ENCODE measurements around the gene MYO3B.

DNA sequence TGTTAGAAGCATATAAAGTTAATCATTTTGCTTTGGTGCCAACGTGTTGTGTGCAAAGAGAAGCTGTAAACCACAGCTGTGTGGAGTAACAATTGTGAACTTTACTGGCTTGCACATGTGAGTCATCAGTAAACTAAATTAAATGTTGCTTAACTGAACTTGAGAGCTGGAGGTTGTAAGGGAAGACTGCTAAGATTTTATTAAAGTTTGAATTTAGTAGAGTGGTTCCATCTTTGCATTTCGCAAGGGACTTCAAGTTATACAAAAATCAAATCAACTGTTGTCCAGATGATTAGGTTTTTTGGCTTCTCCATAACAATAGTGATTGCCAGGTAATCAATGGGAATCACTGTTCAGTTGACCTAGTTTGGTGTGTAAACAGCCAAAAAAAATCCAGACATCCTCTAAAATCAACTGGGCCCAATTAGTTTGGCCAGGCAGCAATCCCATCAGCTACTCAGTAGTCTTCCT is 247.4 kb downstream of the MYO3B start:
- TF ChIP-seq, protein P1, sequence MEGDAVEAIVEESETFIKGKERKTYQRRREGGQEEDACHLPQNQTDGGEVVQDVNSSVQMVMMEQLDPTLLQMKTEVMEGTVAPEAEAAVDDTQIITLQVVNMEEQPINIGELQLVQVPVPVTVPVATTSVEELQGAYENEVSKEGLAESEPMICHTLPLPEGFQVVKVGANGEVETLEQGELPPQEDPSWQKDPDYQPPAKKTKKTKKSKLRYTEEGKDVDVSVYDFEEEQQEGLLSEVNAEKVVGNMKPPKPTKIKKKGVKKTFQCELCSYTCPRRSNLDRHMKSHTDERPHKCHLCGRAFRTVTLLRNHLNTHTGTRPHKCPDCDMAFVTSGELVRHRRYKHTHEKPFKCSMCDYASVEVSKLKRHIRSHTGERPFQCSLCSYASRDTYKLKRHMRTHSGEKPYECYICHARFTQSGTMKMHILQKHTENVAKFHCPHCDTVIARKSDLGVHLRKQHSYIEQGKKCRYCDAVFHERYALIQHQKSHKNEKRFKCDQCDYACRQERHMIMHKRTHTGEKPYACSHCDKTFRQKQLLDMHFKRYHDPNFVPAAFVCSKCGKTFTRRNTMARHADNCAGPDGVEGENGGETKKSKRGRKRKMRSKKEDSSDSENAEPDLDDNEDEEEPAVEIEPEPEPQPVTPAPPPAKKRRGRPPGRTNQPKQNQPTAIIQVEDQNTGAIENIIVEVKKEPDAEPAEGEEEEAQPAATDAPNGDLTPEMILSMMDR (IDR thresholded peaks at IDR 0.05): no peak
- TF ChIP-seq POLR2A (IDR thresholded peaks at IDR 0.05): no peak

All from body of pancreas (tissue), 4 donors.